ENCODE results near the gene GLA. TPM values are rescaled to one million over a fixed set of nuclear protein-coding genes. Genes with fewer than 3 reads are reported as not detected.

Gene GLA
- total and polyA plus RNA-seq, 2 of the 4 experiments (the other 2 are of a cell fraction), result 27.9 to 38.7 TPM

DNA sequence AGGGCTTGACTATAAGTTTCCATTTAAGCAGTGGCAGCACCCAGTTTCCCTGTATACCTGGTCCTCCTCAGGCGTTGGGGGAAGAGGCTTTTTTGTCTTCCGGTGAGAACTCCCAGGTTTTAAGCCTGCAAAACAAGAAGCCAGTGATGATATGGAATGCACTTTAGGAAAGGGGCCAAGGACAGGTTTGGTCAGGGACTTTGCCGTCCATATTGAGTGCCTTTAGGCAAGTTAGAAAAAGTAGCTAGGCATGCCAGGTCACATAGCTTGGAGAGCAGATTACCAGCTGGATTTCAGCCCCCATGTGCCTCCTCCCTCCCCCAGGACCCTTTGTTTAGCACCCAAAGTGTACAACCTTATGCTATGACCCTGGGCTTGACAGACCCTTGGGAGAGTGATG is 45.6 kb downstream of the GLA start:
- BruUV-seq (replicated peaks), result no TSS peak
- H3K4me2 ChIP-seq (ENCODE audit: low read depth, low read length), result no peak overlapping the region
- no peaks in the 10 kb centered on the region for H4K20me1 ChIP-seq (ENCODE audit: insufficient read depth, low read length)
- no peak overlapping the region for H3K56ac ChIP-seq (ENCODE audit: extremely low read depth, insufficient read depth, low read length)
- ChIA-PET CTCF (no interaction called here), POLR2A (ENCODE audit: unreplicated experiment) (no interaction called here)
- H3K79me1 ChIP-seq (ENCODE audit: low read depth in 1 of 2, low read length in 2 of 2), result no peaks in the 10 kb centered on the region
- no peak for TF ChIP-seq MAFK (IDR thresholded peaks at IDR 0.05; ENCODE audit: low read depth, low read length)
- TF ChIP-seq ELK1 (IDR thresholded peaks at IDR 0.05; ENCODE audit: borderline replicate concordance, low read depth, low read length), result no peak
- no peak for TF ChIP-seq POLR2A (IDR thresholded peaks at IDR 0.05; ENCODE audit: low read depth, low read length)
- no peak for TF ChIP-seq RFX5 (IDR thresholded peaks at IDR 0.05; ENCODE audit: low read depth, low read length)
- TF ChIP-seq MAZ (IDR thresholded peaks at IDR 0.05; ENCODE audit: borderline replicate concordance, low read depth, low read length), result no peak
- no peak for TF ChIP-seq SMC3 (IDR thresholded peaks at IDR 0.05; ENCODE audit: low read depth, low read length)
- no peak for TF ChIP-seq FOS (IDR thresholded peaks at IDR 0.05; ENCODE audit: low read depth, low read length)
- no peak for TF ChIP-seq MXI1 (IDR thresholded peaks at IDR 0.05; ENCODE audit: borderline replicate concordance, low read depth, low read length)
- TF ChIP-seq, protein P1, sequence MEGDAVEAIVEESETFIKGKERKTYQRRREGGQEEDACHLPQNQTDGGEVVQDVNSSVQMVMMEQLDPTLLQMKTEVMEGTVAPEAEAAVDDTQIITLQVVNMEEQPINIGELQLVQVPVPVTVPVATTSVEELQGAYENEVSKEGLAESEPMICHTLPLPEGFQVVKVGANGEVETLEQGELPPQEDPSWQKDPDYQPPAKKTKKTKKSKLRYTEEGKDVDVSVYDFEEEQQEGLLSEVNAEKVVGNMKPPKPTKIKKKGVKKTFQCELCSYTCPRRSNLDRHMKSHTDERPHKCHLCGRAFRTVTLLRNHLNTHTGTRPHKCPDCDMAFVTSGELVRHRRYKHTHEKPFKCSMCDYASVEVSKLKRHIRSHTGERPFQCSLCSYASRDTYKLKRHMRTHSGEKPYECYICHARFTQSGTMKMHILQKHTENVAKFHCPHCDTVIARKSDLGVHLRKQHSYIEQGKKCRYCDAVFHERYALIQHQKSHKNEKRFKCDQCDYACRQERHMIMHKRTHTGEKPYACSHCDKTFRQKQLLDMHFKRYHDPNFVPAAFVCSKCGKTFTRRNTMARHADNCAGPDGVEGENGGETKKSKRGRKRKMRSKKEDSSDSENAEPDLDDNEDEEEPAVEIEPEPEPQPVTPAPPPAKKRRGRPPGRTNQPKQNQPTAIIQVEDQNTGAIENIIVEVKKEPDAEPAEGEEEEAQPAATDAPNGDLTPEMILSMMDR (conservative IDR thresholded peaks at IDR 0.05; ENCODE audit: low read depth, low read length), result no peak
- TF ChIP-seq CHD1 (IDR thresholded peaks at IDR 0.05; ENCODE audit: low read depth, low read length), result no peak
- TF ChIP-seq CEBPB (IDR thresholded peaks at IDR 0.05; ENCODE audit: low read depth, low read length), result no peak
- no peak for TF ChIP-seq NFE2L2 (IDR thresholded peaks at IDR 0.05; ENCODE audit: low read depth, low read length)
- TF ChIP-seq BHLHE40 (IDR thresholded peaks at IDR 0.05; ENCODE audit: low read depth, low read length), result no peak
- TF ChIP-seq, protein P2, sequence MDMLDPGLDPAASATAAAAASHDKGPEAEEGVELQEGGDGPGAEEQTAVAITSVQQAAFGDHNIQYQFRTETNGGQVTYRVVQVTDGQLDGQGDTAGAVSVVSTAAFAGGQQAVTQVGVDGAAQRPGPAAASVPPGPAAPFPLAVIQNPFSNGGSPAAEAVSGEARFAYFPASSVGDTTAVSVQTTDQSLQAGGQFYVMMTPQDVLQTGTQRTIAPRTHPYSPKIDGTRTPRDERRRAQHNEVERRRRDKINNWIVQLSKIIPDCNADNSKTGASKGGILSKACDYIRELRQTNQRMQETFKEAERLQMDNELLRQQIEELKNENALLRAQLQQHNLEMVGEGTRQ (IDR thresholded peaks at IDR 0.05; ENCODE audit: low read depth, low read length), result no peak
- H2BK20ac ChIP-seq (ENCODE audit: low read depth, low read length), result no peak overlapping the region
- H2BK15ac ChIP-seq (ENCODE audit: low read depth, low read length), result no peak overlapping the region
- intact Hi-C loops (cut with micrococcal nuclease) (no loop called here), in situ Hi-C loops (cut with MboI; ENCODE audit: low sequenced_read_pairs) (no loop called here), dilution Hi-C loops (cut with HindIII; ENCODE audit: low sequenced_read_pairs, unreplicated experiment) (no loop called here)
- no peak overlapping the region for H3K18ac ChIP-seq (ENCODE audit: low read depth, low read length)
- H2BK5ac ChIP-seq (ENCODE audit: low read depth, low read length, poor library complexity, severe bottlenecking), result no peak overlapping the region
- H2AFZ ChIP-seq (replicated peaks; ENCODE audit: low read length, poor library complexity), result no peak overlapping the region
- no peak overlapping the region for H3K9ac ChIP-seq (ENCODE audit: low read depth, low read length)
- H3K9me3 ChIP-seq (ENCODE audit: control insufficient read depth, insufficient read depth, low read length), result no peaks in the 10 kb centered on the region
- H3K4ac ChIP-seq (ENCODE audit: low read depth, low read length), result no peak overlapping the region
- H4K5ac ChIP-seq (ENCODE audit: low read depth, low read length), result no peak overlapping the region
- H4K8ac ChIP-seq (ENCODE audit: low read depth in 2 of 2, low read length in 2 of 2), result no peak overlapping the region
- H3K9me1 ChIP-seq (ENCODE audit: insufficient read depth, low read length), result peaks cover 5% of the 10 kb centered on the region; the same call in 1 of the 2 replicates
- H3K23ac ChIP-seq (ENCODE audit: low read depth, low read length), result no peak overlapping the region
- H3K4me1 ChIP-seq (ENCODE audit: control insufficient read depth, insufficient read depth, low read length), result no peaks in the 10 kb centered on the region
- no peak overlapping the region for H3K4me3 ChIP-seq (ENCODE audit: insufficient read depth, low read depth, low read length)
- DNase-seq (no peak), ATAC-seq (ENCODE audit: low read depth) (no peak)
- peaks cover 5% of the 10 kb centered on the region; the same call in 1 of the 2 replicates for H3K27me3 ChIP-seq (ENCODE audit: control insufficient read depth, insufficient read depth, low read length)
- H2AK9ac ChIP-seq (replicated peaks; ENCODE audit: low read depth, low read length, poor library complexity), result no peak overlapping the region
- H3K36me3 ChIP-seq (ENCODE audit: control insufficient read depth, insufficient read depth, low read length), result no peaks in the 10 kb centered on the region
- H2AK5ac ChIP-seq (ENCODE audit: low read depth, low read length), result no peak overlapping the region
- no peak overlapping the region for H3K14ac ChIP-seq (replicated peaks; ENCODE audit: low read depth, low read length)
- no peak overlapping the region for H3K27ac ChIP-seq (ENCODE audit: insufficient read depth, low read length)
- H4K91ac ChIP-seq (ENCODE audit: insufficient read depth, low read depth, low read length), result no peak overlapping the region
- WGBS, 2 experiments (ENCODE audit: extremely low coverage in 2 of 2, insufficient read length in 1 of 2), result no CpG with 5 or more reads among the region's 3 CpGs
- H2BK120ac ChIP-seq (ENCODE audit: low read depth, low read length), result no peak overlapping the region
